Naive thymus-derived CD4-positive, alpha-beta T cell (primary cell): ENCODE data around the gene ISM2. TPM values are rescaled to one million over a fixed set of nuclear protein-coding genes. Genes with fewer than 3 reads are reported as not detected.

ENCODE experiments used
- ATAC-seq: fragments of 150-1000 bp; cut with Tn5 transposase; 2 replicates; pipeline ENCODE4 v1.10.0; 2021; ENCODE audit warnings: mild to moderate bottlenecking, moderate library complexity
- CTCF ChIA-PET: fragments of 350-600 bp; sonication (Branson Sonifier 250); formaldehyde crosslinking; loops from one replicate; lab custom pipeline; 2021; ENCODE audit warnings: antibody characterized with exemption; lab: Charles Lee
- POLR2A ChIA-PET: fragments of 350-600 bp; sonication (Branson Sonifier 250); formaldehyde crosslinking; loops from one replicate; lab custom pipeline; 2021; ENCODE audit warnings: antibody characterized with exemption, inconsistent platforms; lab: Charles Lee
- DNase-seq, 9 donors: peaks; one replicate each; pipeline versions ENCODE4 v3.0.0 to v3.0.0-alpha.2; 2020 to 2022; ENCODE audit warnings: mixed read lengths in 1 of 9
- H3K27ac ChIP-seq: one replicate; pipeline ENCODE4 v1.7.0; 2013; ENCODE audit warnings: mild to moderate bottlenecking, low read depth, low read length, moderate library complexity
- H3K27me3 ChIP-seq, 2 donors: one replicate each; pipeline ENCODE4 v1.7.0; 2013; ENCODE audit warnings: low read length in 2 of 2, mild to moderate bottlenecking in 2 of 2, moderate library complexity in 2 of 2; ENCODE audit not compliant: control insufficient read depth in 2 of 2, insufficient read depth in 2 of 2
- H3K36me3 ChIP-seq, 3 experiments: 1 replicate in 2 of 3; 2 replicates in 1 of 3; pipeline ENCODE4 v1.7.0; 2013; ENCODE audit warnings: low read length in 3 of 3, mild to moderate bottlenecking in 3 of 3, moderate library complexity in 1 of 3; ENCODE audit not compliant: insufficient read depth in 3 of 3, control insufficient read depth in 2 of 3
- H3K4me1 ChIP-seq, 2 donors: one replicate each; pipeline ENCODE4 v1.7.0; 2013; ENCODE audit warnings: low read length in 2 of 2, mild to moderate bottlenecking in 2 of 2, moderate library complexity in 1 of 2; ENCODE audit not compliant: control insufficient read depth in 2 of 2, insufficient read depth in 2 of 2
- H3K4me3 ChIP-seq: 2 replicates; pipeline ENCODE4 v1.7.0; 2013; ENCODE audit warnings: mild to moderate bottlenecking, low read length
- H3K9me3 ChIP-seq, 3 experiments: 1 replicate in 2 of 3; 2 replicates in 1 of 3; pipeline ENCODE4 v1.7.0; 2013; ENCODE audit warnings: low read length in 3 of 3; ENCODE audit not compliant: control insufficient read depth in 2 of 3
- H3K27ac Mint-ChIP-seq, 9 donors: one replicate each; pipeline ENCODE4 v1.8.0; 2020 to 2022; ENCODE audit warnings: mixed read lengths in 9 of 9, mild to moderate bottlenecking in 8 of 9, moderate library complexity in 5 of 9, inconsistent platforms in 2 of 9
- H3K27me3 Mint-ChIP-seq, 5 donors: one replicate each; pipeline ENCODE4 v1.8.0; 2021 to 2022; ENCODE audit warnings: mixed read lengths in 5 of 5, mild to moderate bottlenecking in 1 of 5
- H3K36me3 Mint-ChIP-seq, 5 donors: one replicate each; pipeline ENCODE4 v1.8.0; 2020 to 2022; ENCODE audit warnings: mixed read lengths in 5 of 5, mild to moderate bottlenecking in 3 of 5, inconsistent platforms in 1 of 5
- H3K4me1 Mint-ChIP-seq, 7 donors: one replicate each; pipeline ENCODE4 v1.8.0; 2020 to 2022; ENCODE audit warnings: mixed read lengths in 7 of 7, mild to moderate bottlenecking in 3 of 7, inconsistent platforms in 1 of 7
- H3K4me3 Mint-ChIP-seq, 10 donors: one replicate each; pipeline ENCODE4 v1.8.0; 2020 to 2022; ENCODE audit warnings: mild to moderate bottlenecking in 10 of 10, mixed read lengths in 10 of 10, moderate library complexity in 6 of 10, inconsistent platforms in 2 of 10
- H3K9me3 Mint-ChIP-seq, 11 donors: one replicate each; pipeline ENCODE4 v1.8.0; 2020 to 2022; ENCODE audit warnings: mixed read lengths in 11 of 11, mild to moderate bottlenecking in 4 of 11, inconsistent platforms in 1 of 11, moderate library complexity in 1 of 11
- intact Hi-C, 2 donors: fragments of 100-400 bp; cut with micrococcal nuclease; formaldehyde crosslinking; loops; one replicate each; pipeline ENCODE4 v1.15.1; 2023
- polyA plus RNA-seq, 2 donors: library from polyadenylated mRNA; unstranded; fragments of 300-500 nt; fragmentation: Illumina TruSeq; gene quantifications; one replicate each; pipeline ENCODE4 v1.2.3, GENCODE V29; 2021
- total RNA-seq, 6 experiments: library from RNA in 5 of 6; stranded (reverse) in 5 of 6; gene quantifications; 1 replicate in 5 of 6; 2 replicates in 1 of 6; pipeline ENCODE4 v1.2.3 and lab custom pipeline; 2021 to 2026

Gene ISM2
- total and polyA plus RNA-seq, 7 experiments from 2014 or later: not detected

DNA sequence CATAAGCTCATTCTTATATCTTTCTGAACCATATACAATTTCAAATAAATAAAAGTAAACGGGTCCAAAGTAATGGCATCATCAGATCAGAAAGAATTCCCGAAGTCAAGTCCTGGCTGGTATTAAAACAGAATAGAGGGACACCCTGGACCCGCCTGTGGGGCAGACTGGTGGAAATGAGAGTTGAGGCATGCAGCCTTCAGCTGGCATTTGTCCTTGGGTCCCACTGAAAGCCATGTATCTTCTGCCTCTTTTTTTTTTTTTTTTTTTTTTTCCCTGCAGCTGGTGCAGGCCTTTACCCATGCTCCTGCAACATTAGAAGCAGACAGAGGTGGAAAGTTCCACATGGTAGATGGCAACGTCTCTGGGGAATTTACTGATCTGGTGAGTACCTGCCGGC lies 30.8 kb downstream of the ISM2 start:
- no peaks in the 10 kb centered on the region for H3K27me3 Mint-ChIP-seq
- no peak for DNase-seq
- no peak for ATAC-seq
- intact Hi-C loops: no loop called here
- H3K36me3 Mint-ChIP-seq: peaks cover 10 to 46% (median 22%) of the 10 kb centered on the region in 5 donors
- no peak overlapping the region for H3K27ac Mint-ChIP-seq
- H3K4me1 Mint-ChIP-seq: no peaks in the 10 kb centered on the region
- H3K27me3 ChIP-seq: no peaks in the 10 kb centered on the region
- H3K9me3 ChIP-seq: no peaks in the 10 kb centered on the region
- H3K27ac ChIP-seq: no peak overlapping the region
- no peak overlapping the region for H3K4me3 ChIP-seq
- H3K4me3 Mint-ChIP-seq: no peak overlapping the region
- H3K36me3 ChIP-seq: peaks cover 17 to 68% (median 19%) of the 10 kb centered on the region in 3 experiments
- H3K4me1 ChIP-seq: no peaks in the 10 kb centered on the region
- ChIA-PET CTCF (interaction anchor here (1.0 kb wide), 1 partner anchor 10 kb away, joined by 3 read pairs; no protein-coding TSS in a partner anchor), POLR2A (no interaction called here)
- H3K9me3 Mint-ChIP-seq: no peaks in the 10 kb centered on the region

DNA sequence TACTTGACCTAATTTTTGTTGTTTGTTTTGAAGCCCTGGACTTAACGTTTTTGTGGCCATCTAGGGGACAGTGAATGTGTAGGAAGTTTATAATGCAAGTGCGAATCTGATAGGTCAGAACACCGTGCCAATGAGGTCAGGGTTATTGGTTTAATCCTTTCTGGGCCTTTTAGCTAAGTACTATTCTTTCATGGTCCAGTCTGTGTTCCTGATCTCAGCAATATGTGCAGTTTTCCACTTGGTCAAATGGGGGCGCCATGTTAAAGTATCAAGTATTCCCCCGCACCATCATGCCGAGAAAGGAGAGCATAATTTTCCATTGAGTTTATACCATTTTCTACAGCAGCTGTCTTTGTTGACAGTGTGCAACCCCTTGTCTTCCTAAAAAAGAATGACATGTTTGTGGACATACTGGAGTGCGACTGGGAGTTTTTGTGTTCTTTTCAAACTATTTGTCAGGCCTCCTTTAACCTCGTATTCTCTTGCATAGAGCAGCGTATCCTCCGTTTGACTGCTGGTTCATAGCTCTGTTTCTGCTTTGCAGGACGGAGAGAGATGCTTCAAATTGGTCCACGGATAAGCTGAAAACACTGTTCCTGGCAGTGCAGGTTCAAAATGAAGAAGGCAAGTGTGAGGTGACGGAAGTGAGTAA lies 39.4 kb downstream of the ISM2 start:
- Mint-ChIP-seq H3K27me3 (no peaks in the 10 kb centered on the region), H3K9me3 (peaks cover 0 to 2% (median 0%) of the 10 kb centered on the region in 11 donors), H3K27ac (peak overlapping the region; percentile 66 to 100 (median 97)), H3K4me3 (peak overlapping the region; percentile 96 to 100 (median 100)), H3K4me1 (peaks cover 22 to 57% (median 47%) of the 10 kb centered on the region in 7 donors), H3K36me3 (peaks cover 3 to 34% (median 25%) of the 10 kb centered on the region in 5 donors)
- ChIA-PET CTCF (interaction anchor here (0.8 to 1.5 kb wide), 2 partner anchors 143 to 287 kb away, joined by 3 to 6 read pairs; no protein-coding TSS in a partner anchor), POLR2A (interaction anchor here (0.6 to 1.9 kb wide), 5 partner anchors 82 to 301 kb away, joined by 3 to 7 read pairs (median 3); partner anchors contain the start of genes GSTZ1, POMT2, SAMD15 and TMED8)
- Histone ChIP-seq H3K4me1 (peaks cover 20 to 26% of the 10 kb centered on the region in 2 donors), H3K27ac (peak overlapping the region; percentile 82), H3K4me3 (peak overlapping the region; percentile 100), H3K27me3 (no peaks in the 10 kb centered on the region), H3K36me3 (peaks cover 6 to 51% (median 16%) of the 10 kb centered on the region in 3 experiments), H3K9me3 (no peaks in the 10 kb centered on the region)
- DNase-seq (peak in 8 of 9 donors; percentile 23 to 59 (median 47)), ATAC-seq (no peak)
- intact Hi-C loops: loop anchor here (5.0 to 10.0 kb wide), 4 partner anchors 157 to 1307 kb away; partner anchors contain the start of gene GPATCH2L (in 1 of the 2)

DNA sequence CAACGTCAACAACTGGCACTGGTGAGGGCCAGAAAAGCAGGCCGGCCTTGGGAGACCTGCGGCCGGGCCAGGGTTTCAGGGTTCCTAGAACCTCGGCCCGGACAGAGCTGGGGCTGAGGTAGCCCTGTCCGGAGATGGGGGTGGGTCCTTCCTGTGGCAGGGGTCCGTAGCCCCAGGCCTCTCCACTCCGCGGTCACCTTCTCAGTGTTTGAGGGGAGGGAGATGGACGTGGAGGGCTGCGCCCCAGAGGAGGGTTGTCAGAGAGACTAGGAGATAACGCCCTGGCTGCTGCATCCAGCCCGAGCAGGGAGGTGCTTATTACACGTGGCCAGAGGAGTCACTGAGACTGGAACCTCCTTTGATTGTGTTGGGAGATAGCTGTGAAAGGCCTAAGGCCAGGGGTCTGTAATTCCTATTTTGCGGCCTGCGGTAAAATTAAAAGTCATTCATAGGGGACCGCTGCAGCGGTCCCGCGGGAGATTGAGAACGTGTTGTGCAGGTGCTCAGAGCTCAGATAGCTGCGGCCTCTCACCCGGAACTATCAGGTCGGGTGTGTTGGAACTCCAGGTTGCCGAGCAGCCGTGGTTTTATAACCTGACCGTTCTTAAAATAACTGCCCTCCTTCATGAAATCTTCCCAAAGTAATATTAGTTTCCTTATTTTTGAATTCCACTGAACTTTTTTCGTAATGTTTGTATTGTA lies 40.2 kb downstream of the ISM2 start:
- Histone ChIP-seq H3K4me1 (peaks cover 20 to 26% of the 10 kb centered on the region in 2 donors), H3K27me3 (no peaks in the 10 kb centered on the region), H3K36me3 (peaks cover under 1 to 43% (median 16%) of the 10 kb centered on the region in 3 experiments), H3K4me3 (peak overlapping the region; percentile 100), H3K27ac (peak overlapping the region; percentile 82), H3K9me3 (no peaks in the 10 kb centered on the region)
- ChIA-PET CTCF (interaction anchor here (1.5 kb wide), 1 partner anchor 142 kb away, joined by 6 read pairs; no protein-coding TSS in a partner anchor), POLR2A (interaction anchor here (1.0 to 1.9 kb wide), 4 partner anchors 81 to 248 kb away, joined by 3 to 7 read pairs (median 4); partner anchors contain the start of genes GSTZ1, POMT2, SAMD15 and SPTLC2)
- intact Hi-C loops: loop anchor here (1.0 to 10.0 kb wide), 7 partner anchors 93 to 1306 kb away; partner anchors contain the start of genes ADCK1 (in 1 of the 2) and GPATCH2L (in 1 of the 2)
- Mint-ChIP-seq H3K27ac (peak overlapping the region; percentile 94 to 100 (median 99)), H3K9me3 (peaks cover 0 to 2% (median 0%) of the 10 kb centered on the region in 11 donors), H3K4me3 (peak overlapping the region; percentile 96 to 100 (median 100)), H3K4me1 (peaks cover 22 to 61% (median 47%) of the 10 kb centered on the region in 7 donors), H3K36me3 (peaks cover 3 to 29% (median 21%) of the 10 kb centered on the region in 5 donors), H3K27me3 (no peaks in the 10 kb centered on the region)
- no peak for ATAC-seq
- DNase-seq: peak in 6 of 9 donors; percentile 3 to 48 (median 10)

DNA sequence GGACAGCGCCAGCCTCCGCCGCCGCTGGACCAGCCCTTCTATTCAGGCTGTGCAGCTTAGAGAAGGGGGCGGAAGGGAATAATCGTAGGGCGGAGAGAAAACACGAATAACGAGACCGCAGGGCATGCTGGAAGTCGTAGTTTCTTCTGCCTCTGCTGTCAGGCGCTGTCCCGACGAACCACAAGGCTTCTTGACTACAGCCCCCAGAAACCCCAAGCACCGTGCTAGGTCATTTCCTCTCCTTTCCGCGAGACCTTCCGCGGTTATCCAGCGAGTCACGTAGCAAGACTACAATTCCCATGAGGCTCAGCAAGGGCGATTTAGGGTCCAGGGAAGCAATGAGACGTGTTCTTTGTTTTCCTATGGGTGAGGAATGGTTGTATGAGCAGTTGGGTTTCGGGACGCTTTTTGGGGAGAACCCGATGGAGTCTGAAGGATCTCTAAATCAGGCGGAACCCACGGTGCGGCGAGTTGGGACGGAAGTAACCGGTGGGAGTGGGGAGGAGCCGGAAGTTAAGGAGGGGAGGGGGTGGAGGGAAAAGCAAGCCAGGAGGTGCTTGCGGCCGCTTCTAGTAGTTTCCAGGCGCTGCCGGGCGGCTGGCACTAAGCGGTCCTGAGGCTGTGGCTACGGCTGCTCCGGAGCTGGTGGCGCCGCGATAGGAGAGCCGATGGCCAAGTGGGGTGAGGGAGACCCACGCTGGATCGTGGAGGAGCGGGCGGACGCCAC lies 40.9 kb downstream of the ISM2 start, which contains the start of the genes AHSA1 and VIPAS39:
Gene AHSA1, plus strand, starts transcription at position 572 of the 727 bp plus-strand sequence. Its CDS starts 97 bp downstream, at position 669.
Gene VIPAS39, minus strand, starts transcription at position 80 of the 727 bp plus-strand sequence. CDS start 3,499 bp downstream, outside the sequence.
- ChIA-PET POLR2A (interaction anchor here (0.5 to 1.9 kb wide), 7 partner anchors 11 to 254 kb away, joined by 3 to 7 read pairs (median 4); partner anchors contain the start of genes SAMD15, SPTLC2 and TMED8), CTCF (no interaction called here)
- intact Hi-C loops: loop anchor here (1.0 to 10.0 kb wide), 19 partner anchors 80 to 1797 kb away; partner anchors contain the start of genes ADCK1 (in 2 of the 2), ALKBH1 (in 2 of the 2), ANGEL1 (in 2 of the 2) and CIPC (in 2 of the 2)
- Mint-ChIP-seq H3K4me1 (peaks cover 22 to 67% (median 53%) of the 10 kb centered on the region in 7 donors), H3K27me3 (no peaks in the 10 kb centered on the region), H3K9me3 (peaks cover 0 to 2% (median 0%) of the 10 kb centered on the region in 11 donors), H3K27ac (peak within 1 kb of the TSS; percentile 94 to 100 (median 99)), H3K4me3 (peak within 1 kb of the TSS; percentile 96 to 100 (median 100)), H3K36me3 (peaks cover 2 to 29% (median 27%) of the 10 kb centered on the region in 5 donors)
- H3K27me3 ChIP-seq: no peaks in the 10 kb centered on the region
- peaks cover 0 to 43% (median 14%) of the 10 kb centered on the region in 3 experiments for H3K36me3 ChIP-seq
- H3K4me3 ChIP-seq: peak within 1 kb of the TSS; percentile 100
- H3K4me1 ChIP-seq: peaks cover 20 to 26% of the 10 kb centered on the region in 2 donors
- peak within 1 kb of the TSS; percentile 82 for H3K27ac ChIP-seq
- DNase-seq: peak; percentile 67 to 98 (median 96)
- ATAC-seq: peak; percentile 98
- no peaks in the 10 kb centered on the region for H3K9me3 ChIP-seq

DNA sequence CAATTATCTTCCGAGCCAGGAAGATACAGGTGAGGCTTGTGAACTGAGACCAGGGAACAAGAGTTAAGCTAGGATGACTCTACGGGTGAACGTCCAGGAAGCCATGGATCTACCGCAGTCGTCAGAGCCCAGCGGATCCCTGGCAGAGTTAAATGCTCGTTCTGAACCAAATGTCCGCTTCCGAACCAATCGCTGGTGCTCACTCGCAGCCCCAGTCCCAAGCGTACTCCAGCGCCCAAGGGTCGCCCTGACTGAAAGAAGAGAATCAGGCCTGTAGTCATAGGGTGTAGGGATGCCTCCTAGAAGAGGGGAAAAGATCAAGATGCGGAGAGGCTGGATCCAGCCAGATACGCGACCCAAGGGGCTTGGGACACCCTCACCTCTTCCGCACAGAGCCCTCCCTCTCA lies 41.5 kb downstream of the ISM2 start:
- Histone ChIP-seq H3K36me3 (peaks cover 0 to 40% (median 8%) of the 10 kb centered on the region in 3 experiments), H3K4me1 (peaks cover 20 to 26% of the 10 kb centered on the region in 2 donors), H3K4me3 (peak overlapping the region; percentile 100), H3K27me3 (no peaks in the 10 kb centered on the region), H3K27ac (peak overlapping the region; percentile 82), H3K9me3 (no peaks in the 10 kb centered on the region)
- peaks cover 22 to 68% (median 53%) of the 10 kb centered on the region in 7 donors for H3K4me1 Mint-ChIP-seq
- DNase-seq (no peak), ATAC-seq (no peak)
- intact Hi-C loops: loop anchor here (1.0 to 10.0 kb wide), 17 partner anchors 80 to 1796 kb away; partner anchors contain the start of genes ALKBH1 (in 2 of the 2), ANGEL1 (in 2 of the 2), CIPC (in 2 of the 2) and GSTZ1 (in 2 of the 2)
- ChIA-PET POLR2A (interaction anchor here (0.5 to 1.5 kb wide), 7 partner anchors 10 to 254 kb away, joined by 3 to 7 read pairs (median 3); partner anchors contain the start of genes SAMD15 and TMED8), CTCF (no interaction called here)
- H3K9me3 Mint-ChIP-seq: peaks cover 0 to 2% (median 0%) of the 10 kb centered on the region in 11 donors
- H3K27ac Mint-ChIP-seq: peak overlapping the region; percentile 94 to 100 (median 99)
- peak overlapping the region; percentile 96 to 100 (median 100) for H3K4me3 Mint-ChIP-seq
- peaks cover 0 to 29% (median 26%) of the 10 kb centered on the region in 5 donors for H3K36me3 Mint-ChIP-seq
- H3K27me3 Mint-ChIP-seq: no peaks in the 10 kb centered on the region
